ENCODE measurements around the gene MOB2.

- TF ChIP-seq, protein P1, sequence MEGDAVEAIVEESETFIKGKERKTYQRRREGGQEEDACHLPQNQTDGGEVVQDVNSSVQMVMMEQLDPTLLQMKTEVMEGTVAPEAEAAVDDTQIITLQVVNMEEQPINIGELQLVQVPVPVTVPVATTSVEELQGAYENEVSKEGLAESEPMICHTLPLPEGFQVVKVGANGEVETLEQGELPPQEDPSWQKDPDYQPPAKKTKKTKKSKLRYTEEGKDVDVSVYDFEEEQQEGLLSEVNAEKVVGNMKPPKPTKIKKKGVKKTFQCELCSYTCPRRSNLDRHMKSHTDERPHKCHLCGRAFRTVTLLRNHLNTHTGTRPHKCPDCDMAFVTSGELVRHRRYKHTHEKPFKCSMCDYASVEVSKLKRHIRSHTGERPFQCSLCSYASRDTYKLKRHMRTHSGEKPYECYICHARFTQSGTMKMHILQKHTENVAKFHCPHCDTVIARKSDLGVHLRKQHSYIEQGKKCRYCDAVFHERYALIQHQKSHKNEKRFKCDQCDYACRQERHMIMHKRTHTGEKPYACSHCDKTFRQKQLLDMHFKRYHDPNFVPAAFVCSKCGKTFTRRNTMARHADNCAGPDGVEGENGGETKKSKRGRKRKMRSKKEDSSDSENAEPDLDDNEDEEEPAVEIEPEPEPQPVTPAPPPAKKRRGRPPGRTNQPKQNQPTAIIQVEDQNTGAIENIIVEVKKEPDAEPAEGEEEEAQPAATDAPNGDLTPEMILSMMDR (IDR thresholded peaks at IDR 0.05), result no peak
- no peak for TF ChIP-seq POLR2AphosphoS5 (IDR thresholded peaks at IDR 0.05)
Measured at GRCh38 chr11:1502954-1503707, 16.6 kb upstream of the MOB2 start.

Measured in breast epithelium (tissue), 3 donors.